B cell (primary cell): Measurements from ENCODE around the gene NPAS3. TPM values are rescaled to one million over a fixed set of nuclear protein-coding genes. Genes with fewer than 3 reads are reported as not detected.

Experiments used
- ATAC-seq: fragments of 200-7000 bp; cut with Tn5 transposase; one replicate; pipeline ENCODE4 v1.10.0; 2021; ENCODE audit warnings: low read depth, mild to moderate bottlenecking, moderate number of reproducible peaks, moderate library complexity
- CTCF ChIA-PET: fragments of 350-600 bp; sonication (Branson Sonifier 250); formaldehyde crosslinking; loops from one replicate; lab custom pipeline; 2021; ENCODE audit warnings: antibody characterized with exemption, inconsistent platforms; lab: Charles Lee
- POLR2A ChIA-PET: fragments of 350-600 bp; sonication (Branson Sonifier 250); formaldehyde crosslinking; loops from one replicate; lab custom pipeline; 2021; ENCODE audit warnings: antibody characterized with exemption; lab: Charles Lee
- DNase-seq: peaks from one replicate; pipeline ENCODE4 v3.0.0; 2013
- H2AFZ ChIP-seq: 2 replicates; pipeline ENCODE4 v1.6.1; 2012; ENCODE audit warnings: mild to moderate bottlenecking, low read depth, low read length; ENCODE audit not compliant: insufficient read depth, poor library complexity, severe bottlenecking
- H3K27ac ChIP-seq, 2 donors: 1 replicate in 1 of 2; 2 replicates in 1 of 2; pipeline ENCODE4 v1.5.1; 2012 to 2013; ENCODE audit warnings: low read length in 2 of 2, mild to moderate bottlenecking in 2 of 2, moderate library complexity in 1 of 2
- H3K27me3 ChIP-seq, 4 experiments: fragments of 200-600 bp in 1 of 4; sonication (generic) in 1 of 4; replicated peaks in 1 of 4; 1 replicate in 2 of 4; 2 replicates in 2 of 4; pipeline versions ENCODE4 v1.6.1 to v1.7.0; 2013 to 2016; ENCODE audit warnings: low read length in 3 of 4, mild to moderate bottlenecking in 2 of 4, mixed read lengths in 1 of 4, moderate library complexity in 1 of 4; ENCODE audit not compliant: insufficient read depth in 4 of 4, control insufficient read depth in 3 of 4; ENCODE audit errors: control extremely low read depth in 1 of 4
- H3K36me3 ChIP-seq, 2 experiments: replicated peaks in 1 of 2; 1 replicate in 1 of 2; 2 replicates in 1 of 2; pipeline versions ENCODE4 v1.6.1 to v1.7.1; 2013; ENCODE audit warnings: low read length in 1 of 2; ENCODE audit not compliant: insufficient read depth in 2 of 2, control insufficient read depth in 1 of 2; ENCODE audit errors: control extremely low read depth in 1 of 2, extremely low read depth in 1 of 2
- H3K4me1 ChIP-seq, 2 donors: fragments of 200-600 bp in 1 of 2; sonication (generic) in 1 of 2; 1 replicate in 1 of 2; 2 replicates in 1 of 2; pipeline versions ENCODE4 v1.5.1 to v1.6.1; 2013 to 2017; ENCODE audit warnings: low read length in 2 of 2; ENCODE audit not compliant: control insufficient read depth in 2 of 2, insufficient read depth in 2 of 2
- H3K4me2 ChIP-seq: replicated peaks from 2 replicates; pipeline ENCODE3; 2012; ENCODE audit warnings: mild to moderate bottlenecking, low read depth, low read length; ENCODE audit not compliant: poor library complexity, severe bottlenecking
- H3K4me3 ChIP-seq, 5 experiments: fragments of 200-600 bp in 1 of 5; sonication (generic) in 1 of 5; 1 replicate in 3 of 5; 2 replicates in 2 of 5; pipeline versions ENCODE4 v1.5.1 to v1.7.0; 2011 to 2016; ENCODE audit warnings: low read length in 4 of 5, mild to moderate bottlenecking in 4 of 5, low read depth in 2 of 5, control low read depth in 1 of 5, moderate library complexity in 1 of 5; ENCODE audit not compliant: insufficient read depth in 1 of 5; ENCODE audit errors: control extremely low read depth in 1 of 5, extremely low read depth in 1 of 5
- H3K79me2 ChIP-seq: fragments of 200-600 bp; sonication (generic); one replicate; pipeline ENCODE4 v1.6.0; 2016; ENCODE audit warnings: low read length; ENCODE audit not compliant: control insufficient read depth, insufficient read depth
- H3K9ac ChIP-seq: fragments of 200-600 bp; sonication (generic); 2 replicates; pipeline ENCODE4 v1.6.1; 2017; ENCODE audit warnings: mild to moderate bottlenecking, low read length, moderate library complexity
- H3K9me3 ChIP-seq, 3 donors: one replicate each; pipeline versions ENCODE4 v1.6.1 to v1.7.1; 2013; ENCODE audit warnings: low read length in 2 of 3; ENCODE audit not compliant: control insufficient read depth in 2 of 3, insufficient read depth in 1 of 3; ENCODE audit errors: control extremely low read depth in 1 of 3
- H4K20me1 ChIP-seq: 2 replicates; pipeline ENCODE4 v1.6.0; 2012; ENCODE audit warnings: mild to moderate bottlenecking, low read length; ENCODE audit not compliant: insufficient read depth, control insufficient read depth, poor library complexity, severe bottlenecking
- H3K27ac Mint-ChIP-seq: one replicate; pipeline ENCODE4 v1.8.0; 2021; ENCODE audit warnings: mixed read lengths
- H3K27me3 Mint-ChIP-seq: one replicate; pipeline ENCODE4 v1.8.0; 2021; ENCODE audit warnings: mixed read lengths
- H3K4me1 Mint-ChIP-seq: one replicate; pipeline ENCODE4 v1.8.0; 2021; ENCODE audit warnings: mixed read lengths
- H3K4me3 Mint-ChIP-seq: one replicate; pipeline ENCODE4 v1.8.0; 2021; ENCODE audit warnings: mixed read lengths
- H3K9me3 Mint-ChIP-seq: one replicate; pipeline ENCODE4 v1.8.0; 2022; ENCODE audit warnings: mixed read lengths; ENCODE audit not compliant: insufficient read depth
- CTCF ChIP-seq: fragments of 200-600 bp; IDR thresholded peaks from one replicate; pipeline ENCODE4 v1.8.0; 2022; ENCODE audit warnings: antibody characterized with exemption, mild to moderate bottlenecking
- EZH2 ChIP-seq: IDR thresholded peaks from 2 replicates; pipeline ENCODE4 v1.6.1; 2012; ENCODE audit warnings: borderline replicate concordance, low read depth, mild to moderate bottlenecking, moderate library complexity, low read length; ENCODE audit not compliant: insufficient read depth, poor library complexity, severe bottlenecking
- WGBS: methylation state at CpG from one replicate; pipeline ENCODE4 v1.1.5; 2013; ENCODE audit warnings: missing lambda C conversion rate; ENCODE audit not compliant: insufficient coverage; 5-methylcytosine and 5-hydroxymethylcytosine counted together
- intact Hi-C: fragments of 100-400 bp; cut with micrococcal nuclease; formaldehyde crosslinking; loops from one replicate; pipeline ENCODE4 v1.10.0; 2022
- polyA plus RNA-seq: library from polyadenylated mRNA; depleted of rRNA; stranded (reverse); fragments of >200 nt; gene quantifications from 2 replicates; pipeline ENCODE4 v1.2.3, GENCODE V29; 2012
- total RNA-seq, 2 donors: library from RNA; stranded (reverse); fragments of 120-200 nt in 1 of 2; gene quantifications; 1 replicate in 1 of 2; 2 replicates in 1 of 2; pipeline versions ENCODE4 v1.2.3 to v1.2.4, GENCODE V29; 2013 to 2022

Gene NPAS3
- total and polyA plus RNA-seq, 2 donors (not counting 1 experiment from before 2014, with no cell fraction given) = not detected

GRCh38 chr14:33026850-33027430 is 88.3 kb downstream of the NPAS3 start:
- H3K27ac Mint-ChIP-seq = no peak overlapping the region
- H3K27me3 Mint-ChIP-seq = no peaks in the 10 kb centered on the region
- H3K36me3 ChIP-seq = no peaks in the 10 kb centered on the region
- CTCF ChIA-PET = no interaction called here
- TF ChIP-seq CTCF (no peak), EZH2 (no peak)
- 85% methylated on average over 2 of the region's 5 CpGs for WGBS
- ATAC-seq = no peak
- H3K4me3 ChIP-seq = no peak overlapping the region
- no peak overlapping the region for H2AFZ ChIP-seq
- no peak overlapping the region for H3K27ac ChIP-seq
- H3K9me3 Mint-ChIP-seq = peaks cover 2% of the 10 kb centered on the region
- no peak overlapping the region for H3K9ac ChIP-seq
- POLR2A ChIA-PET = no interaction called here
- H3K79me2 ChIP-seq = no peaks in the 10 kb centered on the region
- intact Hi-C loops = no loop called here
- no peaks in the 10 kb centered on the region for H3K4me1 ChIP-seq
- no peaks in the 10 kb centered on the region for H3K4me1 Mint-ChIP-seq
- H3K4me3 Mint-ChIP-seq = no peak overlapping the region
- H3K27me3 ChIP-seq = no peaks in the 10 kb centered on the region
- H3K9me3 ChIP-seq = no peaks in the 10 kb centered on the region
- no peaks in the 10 kb centered on the region for H4K20me1 ChIP-seq
- no peak overlapping the region for H3K4me2 ChIP-seq
- no peak for DNase-seq

- no peak overlapping the region for H2AFZ ChIP-seq
- Mint-ChIP-seq H3K27ac (no peak overlapping the region), H3K4me1 (no peaks in the 10 kb centered on the region), H3K4me3 (no peak overlapping the region), H3K9me3 (peaks cover 2% of the 10 kb centered on the region), H3K27me3 (no peaks in the 10 kb centered on the region)
- TF ChIP-seq CTCF = no peak
- TF ChIP-seq EZH2 = no peak
- intact Hi-C loops = no loop called here
- H3K9me3 ChIP-seq = no peaks in the 10 kb centered on the region
- no peaks in the 10 kb centered on the region for H4K20me1 ChIP-seq
- no peaks in the 10 kb centered on the region for H3K27me3 ChIP-seq
- H3K4me3 ChIP-seq = no peak overlapping the region
- H3K36me3 ChIP-seq = no peaks in the 10 kb centered on the region
- H3K4me1 ChIP-seq = no peaks in the 10 kb centered on the region
- CTCF ChIA-PET = no interaction called here
- H3K4me2 ChIP-seq = no peak overlapping the region
- no peak for ATAC-seq
- H3K79me2 ChIP-seq = no peaks in the 10 kb centered on the region
- no peak overlapping the region for H3K9ac ChIP-seq
- no peak overlapping the region for H3K27ac ChIP-seq
- no peak for DNase-seq
- POLR2A ChIA-PET = no interaction called here
Observed at GRCh38 chr14:33029511-33029910, 90.8 kb downstream of the NPAS3 start.
